Measurements from ENCODE around the gene DLL3.

DNA sequence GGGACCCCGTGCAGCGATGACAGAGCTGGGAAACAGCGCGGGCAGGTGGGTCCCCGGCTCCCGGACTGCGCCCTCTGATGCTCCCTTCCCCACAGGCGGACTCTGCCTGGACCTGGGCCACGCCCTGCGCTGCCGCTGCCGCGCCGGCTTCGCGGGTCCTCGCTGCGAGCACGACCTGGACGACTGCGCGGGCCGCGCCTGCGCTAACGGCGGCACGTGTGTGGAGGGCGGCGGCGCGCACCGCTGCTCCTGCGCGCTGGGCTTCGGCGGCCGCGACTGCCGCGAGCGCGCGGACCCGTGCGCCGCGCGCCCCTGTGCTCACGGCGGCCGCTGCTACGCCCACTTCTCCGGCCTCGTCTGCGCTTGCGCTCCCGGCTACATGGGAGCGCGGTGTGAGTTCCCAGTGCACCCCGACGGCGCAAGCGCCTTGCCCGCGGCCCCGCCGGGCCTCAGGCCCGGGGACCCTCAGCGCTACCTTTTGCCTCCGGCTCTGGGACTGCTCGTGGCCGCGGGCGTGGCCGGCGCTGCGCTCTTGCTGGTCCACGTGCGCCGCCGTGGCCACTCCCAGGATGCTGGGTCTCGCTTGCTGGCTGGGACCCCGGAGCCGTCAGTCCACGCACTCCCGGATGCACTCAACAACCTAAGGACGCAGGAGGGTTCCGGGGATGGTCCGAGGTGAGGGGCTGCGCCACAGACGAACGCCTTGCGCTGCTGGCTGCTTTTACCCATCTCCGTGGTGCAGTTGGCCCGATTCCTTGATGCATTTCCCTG lies 8.4 kb downstream of the DLL3 start:
- no peak for TF ChIP-seq POLR2A (IDR thresholded peaks at IDR 0.05)
- TF ChIP-seq, protein P1, sequence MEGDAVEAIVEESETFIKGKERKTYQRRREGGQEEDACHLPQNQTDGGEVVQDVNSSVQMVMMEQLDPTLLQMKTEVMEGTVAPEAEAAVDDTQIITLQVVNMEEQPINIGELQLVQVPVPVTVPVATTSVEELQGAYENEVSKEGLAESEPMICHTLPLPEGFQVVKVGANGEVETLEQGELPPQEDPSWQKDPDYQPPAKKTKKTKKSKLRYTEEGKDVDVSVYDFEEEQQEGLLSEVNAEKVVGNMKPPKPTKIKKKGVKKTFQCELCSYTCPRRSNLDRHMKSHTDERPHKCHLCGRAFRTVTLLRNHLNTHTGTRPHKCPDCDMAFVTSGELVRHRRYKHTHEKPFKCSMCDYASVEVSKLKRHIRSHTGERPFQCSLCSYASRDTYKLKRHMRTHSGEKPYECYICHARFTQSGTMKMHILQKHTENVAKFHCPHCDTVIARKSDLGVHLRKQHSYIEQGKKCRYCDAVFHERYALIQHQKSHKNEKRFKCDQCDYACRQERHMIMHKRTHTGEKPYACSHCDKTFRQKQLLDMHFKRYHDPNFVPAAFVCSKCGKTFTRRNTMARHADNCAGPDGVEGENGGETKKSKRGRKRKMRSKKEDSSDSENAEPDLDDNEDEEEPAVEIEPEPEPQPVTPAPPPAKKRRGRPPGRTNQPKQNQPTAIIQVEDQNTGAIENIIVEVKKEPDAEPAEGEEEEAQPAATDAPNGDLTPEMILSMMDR (IDR thresholded peaks at IDR 0.05 in 4 of 5, conservative IDR thresholded peaks at IDR 0.05 in 1 of 5): no peak
